BLaER1 (cell line): ENCODE data around the gene MOGAT3.

Source experiments
- H3K27ac ChIP-seq: shearing (Covaris generic); formaldehyde crosslinking; 2 replicates; pipeline ENCODE4 v1.8.1; 2022
- H3K27me3 ChIP-seq: shearing (Covaris generic); formaldehyde crosslinking; 2 replicates; pipeline ENCODE4 v1.8.1; 2022
- H3K36me3 ChIP-seq: shearing (Covaris generic); formaldehyde crosslinking; 2 replicates; pipeline ENCODE4 v1.8.1; 2022
- H3K4me1 ChIP-seq: shearing (Covaris generic); formaldehyde crosslinking; 2 replicates; pipeline ENCODE4 v1.8.1; 2022
- H3K4me2 ChIP-seq: shearing (Covaris generic); formaldehyde crosslinking; 2 replicates; pipeline ENCODE4 v1.8.1; 2022
- H3K4me3 ChIP-seq: shearing (Covaris generic); formaldehyde crosslinking; 2 replicates; pipeline ENCODE4 v1.8.1; 2022
- H3K9ac ChIP-seq: shearing (Covaris generic); formaldehyde crosslinking; 2 replicates; pipeline ENCODE4 v1.8.1; 2022
- H3K9me3 ChIP-seq: shearing (Covaris generic); formaldehyde crosslinking; 2 replicates; pipeline ENCODE4 v1.8.1; 2022
- H4K20me1 ChIP-seq: shearing (Covaris generic); formaldehyde crosslinking; 2 replicates; pipeline ENCODE4 v1.8.1; 2022
- Cebpa-rat ChIP-seq: shearing (Covaris generic); IDR thresholded peaks from 2 replicates; pipeline ENCODE4 v1.8.1; 2022

MOGAT3 gene

DNA sequence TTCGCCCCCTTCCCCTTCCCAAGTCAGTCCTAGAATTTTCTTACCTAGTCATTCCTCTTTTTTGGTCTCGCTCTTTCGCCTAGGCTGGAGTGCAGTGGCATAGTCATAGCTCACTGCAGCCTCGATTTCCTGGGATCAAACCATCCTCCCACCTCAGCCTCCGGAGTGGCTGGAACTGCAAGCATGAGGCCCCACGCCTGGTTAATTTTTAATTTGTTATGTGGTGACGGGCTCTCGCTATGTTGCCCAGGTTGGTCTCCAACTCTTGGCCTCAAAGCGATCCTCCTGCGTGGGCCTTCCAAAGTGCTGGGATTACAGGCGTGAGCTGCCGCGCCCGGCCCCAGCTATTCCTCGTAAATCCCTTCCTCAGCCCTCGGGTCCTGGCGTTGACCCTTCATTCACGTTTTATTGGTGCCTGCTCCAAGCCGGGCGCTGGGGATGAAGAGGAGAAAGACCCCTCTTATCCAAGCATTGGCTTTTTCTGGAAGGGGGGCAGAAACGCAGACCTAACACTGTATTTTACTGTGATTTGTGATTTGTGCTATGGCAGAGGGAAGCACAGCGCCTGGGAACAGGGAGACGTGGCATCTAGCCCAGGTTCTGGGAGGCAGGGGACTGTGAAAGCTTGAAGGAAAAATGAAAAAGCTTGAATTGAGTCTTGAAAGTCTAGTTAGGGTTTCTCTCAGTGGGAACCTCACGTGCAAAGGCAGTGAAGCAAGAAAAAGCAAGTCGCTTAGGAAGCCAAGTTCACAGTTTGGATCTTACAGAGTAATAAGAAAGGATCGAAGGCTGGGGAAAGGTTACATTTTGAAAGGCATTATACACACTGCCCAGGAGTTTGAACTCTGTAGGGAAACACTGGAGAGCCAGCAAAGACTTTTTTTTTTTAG is 17.6 kb upstream of the MOGAT3 start:
- Histone ChIP-seq H4K20me1 (peaks cover 50% of the 10 kb centered on the region), H3K27me3 (no peaks in the 10 kb centered on the region), H3K36me3 (peaks cover 54% of the 10 kb centered on the region), H3K4me3 (peak overlapping the region; percentile 88), H3K9ac (peak overlapping the region; percentile 77), H3K27ac (peak overlapping the region; percentile 72), H3K4me1 (peaks cover 53% of the 10 kb centered on the region), H3K4me2 (peak overlapping the region; percentile 94), H3K9me3 (no peaks in the 10 kb centered on the region)
- no peak for TF ChIP-seq Cebpa-rat

DNA sequence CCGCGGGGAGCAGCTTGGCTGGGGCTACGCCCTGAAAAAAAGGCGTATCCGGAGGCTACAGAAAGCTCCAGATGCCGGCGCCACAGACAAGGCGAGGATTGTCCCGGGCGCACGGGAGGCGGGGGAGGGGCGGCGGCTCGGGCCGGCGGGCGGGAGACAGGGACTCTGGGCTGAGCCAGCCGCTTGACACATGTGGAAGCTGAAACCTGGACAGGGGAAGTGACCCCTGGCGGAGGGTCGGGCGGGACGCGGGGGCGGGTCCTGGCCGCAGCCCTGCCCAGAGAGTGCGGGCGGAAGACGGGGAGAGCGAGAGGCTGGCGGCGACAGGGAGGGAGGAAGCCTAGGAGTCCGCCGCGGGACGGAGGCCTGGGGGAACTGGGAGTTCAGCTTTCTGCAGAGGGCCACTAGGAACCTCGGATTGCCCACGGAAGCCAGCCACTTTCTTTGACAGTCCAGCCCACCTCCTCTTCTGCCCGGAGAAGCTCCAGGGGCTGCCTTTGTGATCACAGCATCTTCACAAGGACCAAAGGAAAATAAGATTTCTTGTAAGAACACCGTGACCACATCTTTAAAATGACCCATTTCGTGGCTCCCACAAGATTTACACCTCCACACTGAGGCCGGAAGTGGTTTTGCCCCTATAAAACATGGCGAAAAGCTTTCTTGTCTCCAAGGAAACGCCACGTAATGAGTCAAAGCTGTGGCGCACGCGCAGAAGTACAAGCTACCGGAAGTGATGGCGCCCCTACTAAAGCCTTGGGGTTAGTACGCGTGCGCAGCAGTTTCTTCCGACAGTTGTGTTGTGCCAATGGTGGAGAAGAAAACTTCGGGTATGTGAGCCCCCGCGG is 16.8 kb upstream of the MOGAT3 start, which contains the start of the genes PLOD3 and ZNHIT1:
PLOD3 (minus strand) TSS at position 194 of the 848 bp plus-strand sequence. CDS start 307 bp downstream, outside the sequence.
ZNHIT1 (plus strand) TSS at position 778 of the 848 bp plus-strand sequence; CDS start at position 809, 31 bp downstream.
- peak within 1 kb of the TSS; percentile 94 for H3K4me2 ChIP-seq
- peaks cover 41% of the 10 kb centered on the region for H4K20me1 ChIP-seq
- no peaks in the 10 kb centered on the region for H3K9me3 ChIP-seq
- H3K4me1 ChIP-seq: peaks cover 53% of the 10 kb centered on the region
- no peak for TF ChIP-seq Cebpa-rat
- H3K9ac ChIP-seq: peak within 1 kb of the TSS; percentile 77
- no peaks in the 10 kb centered on the region for H3K27me3 ChIP-seq
- peak within 1 kb of the TSS; percentile 88 for H3K4me3 ChIP-seq
- H3K27ac ChIP-seq: peak within 1 kb of the TSS; percentile 74
- peaks cover 50% of the 10 kb centered on the region for H3K36me3 ChIP-seq

DNA sequence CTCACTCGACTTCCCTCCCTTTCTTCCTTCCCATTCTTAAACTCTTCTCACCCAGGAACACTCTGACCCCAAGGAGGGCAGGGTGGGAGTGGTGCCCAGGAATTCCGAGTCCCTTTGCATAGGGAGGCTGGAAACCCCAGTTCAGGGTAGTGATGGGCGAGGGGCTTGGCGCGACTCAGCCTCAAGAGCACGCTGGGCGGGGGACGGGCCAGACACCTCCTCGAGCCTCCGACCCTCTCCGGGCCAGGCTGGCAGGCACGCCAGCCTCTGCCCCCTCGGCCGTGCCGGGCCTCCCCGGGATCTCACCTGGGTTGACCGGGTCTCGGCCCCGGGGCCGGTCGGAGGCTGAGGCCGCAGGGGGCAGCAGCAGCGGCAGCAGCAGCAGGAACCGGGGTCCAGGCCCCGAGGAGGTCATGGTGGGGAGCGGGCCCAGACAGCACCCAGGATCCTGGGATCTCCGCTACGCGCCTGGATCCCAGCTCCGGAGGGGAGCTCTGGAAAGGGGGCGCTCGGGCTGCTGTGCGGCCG is 16.1 kb upstream of the MOGAT3 start:
- H3K27ac ChIP-seq: peak overlapping the region; percentile 74

DNA sequence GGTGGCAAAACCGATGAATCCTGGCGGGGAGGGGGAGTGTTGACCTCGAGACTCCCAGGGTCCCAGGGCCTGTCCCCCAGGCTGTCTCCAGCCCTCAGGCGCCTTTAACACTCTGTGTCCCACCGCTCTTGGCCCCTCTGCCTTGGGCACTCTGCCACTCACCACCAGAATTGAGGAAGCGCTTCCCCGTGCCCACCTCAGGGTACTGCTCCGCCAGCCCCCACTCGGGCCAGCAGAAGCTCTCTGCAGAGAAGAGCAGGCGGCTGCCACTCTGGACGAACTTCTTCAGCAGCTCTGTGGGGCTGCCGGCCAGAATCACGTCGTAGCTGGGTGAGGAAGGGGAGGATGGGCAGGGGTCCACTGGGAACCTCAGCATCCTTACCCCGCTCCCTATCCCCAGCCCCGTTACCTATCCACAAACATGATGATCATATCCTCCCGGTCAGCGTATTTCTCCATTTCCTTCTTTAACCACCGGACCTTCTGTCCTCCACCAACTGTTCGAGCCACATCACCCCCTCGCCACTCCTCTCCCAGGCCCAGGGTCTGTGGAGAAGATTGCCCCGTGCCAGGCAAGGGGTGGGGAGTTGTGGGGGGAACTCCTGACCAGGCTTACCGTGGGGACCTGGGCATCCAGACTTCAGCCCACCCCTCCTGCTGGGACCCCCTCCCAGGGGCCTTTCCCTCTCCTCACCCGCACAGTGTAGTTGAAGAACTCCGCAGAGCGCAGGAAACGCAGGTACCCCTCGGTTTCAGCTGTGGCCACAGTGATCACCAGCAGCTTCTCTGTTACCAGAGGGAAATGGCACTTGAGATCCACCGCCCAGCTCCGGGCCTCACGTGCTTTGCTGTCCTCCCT is 15.4 kb upstream of the MOGAT3 start:
- no peak for TF ChIP-seq Cebpa-rat
- peak overlapping the region; percentile 88 for H3K4me3 ChIP-seq
- H3K4me2 ChIP-seq: peak overlapping the region; percentile 94
- H3K27me3 ChIP-seq: no peaks in the 10 kb centered on the region
- H3K4me1 ChIP-seq: peaks cover 53% of the 10 kb centered on the region
- H3K27ac ChIP-seq: peak overlapping the region; percentile 74; the same call in 1 of the 2 replicates
- no peaks in the 10 kb centered on the region for H3K9me3 ChIP-seq
- peaks cover 27% of the 10 kb centered on the region; the same call in 1 of the 2 replicates for H4K20me1 ChIP-seq
- H3K9ac ChIP-seq: peak overlapping the region; percentile 77
- H3K36me3 ChIP-seq: peaks cover 49% of the 10 kb centered on the region

More for the DNA sequence above, 16.1 kb upstream of the MOGAT3 start:
- Histone ChIP-seq H3K36me3 (peaks cover 49% of the 10 kb centered on the region), H3K4me1 (peaks cover 53% of the 10 kb centered on the region), H3K27me3 (no peaks in the 10 kb centered on the region), H3K9ac (peak overlapping the region; percentile 77), H3K4me3 (peak overlapping the region; percentile 88), H3K4me2 (peak overlapping the region; percentile 94), H4K20me1 (peaks cover 34% of the 10 kb centered on the region), H3K9me3 (no peaks in the 10 kb centered on the region)
- TF ChIP-seq Cebpa-rat: no peak

DNA sequence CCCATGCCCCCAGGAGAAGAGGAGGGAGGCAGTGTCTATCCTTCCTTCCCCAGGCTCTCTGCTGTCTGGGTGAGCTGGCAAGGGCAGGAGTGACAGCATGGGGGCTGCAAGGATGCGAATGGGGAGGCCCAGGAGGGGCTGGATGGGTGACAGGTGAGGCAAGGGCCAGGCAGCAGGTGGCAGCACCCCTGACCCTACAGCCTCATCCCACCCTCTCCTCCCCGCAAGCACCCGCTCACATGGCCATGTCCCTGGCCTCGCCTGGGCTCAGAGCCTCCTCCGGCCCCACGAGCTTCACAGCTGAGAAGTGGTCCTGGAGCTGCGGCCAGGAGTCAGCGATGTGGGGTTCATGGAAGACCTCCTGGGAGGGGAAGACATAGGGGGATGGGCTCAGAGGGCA is 11.2 kb upstream of the MOGAT3 start:
- Histone ChIP-seq H3K36me3 (peaks cover 78% of the 10 kb centered on the region), H4K20me1 (no peaks in the 10 kb centered on the region), H3K9ac (no peak overlapping the region), H3K4me1 (peaks cover 24% of the 10 kb centered on the region), H3K4me2 (no peak overlapping the region), H3K27me3 (no peaks in the 10 kb centered on the region), H3K9me3 (no peaks in the 10 kb centered on the region), H3K4me3 (no peak overlapping the region), H3K27ac (no peak overlapping the region)
- TF ChIP-seq Cebpa-rat: no peak

DNA sequence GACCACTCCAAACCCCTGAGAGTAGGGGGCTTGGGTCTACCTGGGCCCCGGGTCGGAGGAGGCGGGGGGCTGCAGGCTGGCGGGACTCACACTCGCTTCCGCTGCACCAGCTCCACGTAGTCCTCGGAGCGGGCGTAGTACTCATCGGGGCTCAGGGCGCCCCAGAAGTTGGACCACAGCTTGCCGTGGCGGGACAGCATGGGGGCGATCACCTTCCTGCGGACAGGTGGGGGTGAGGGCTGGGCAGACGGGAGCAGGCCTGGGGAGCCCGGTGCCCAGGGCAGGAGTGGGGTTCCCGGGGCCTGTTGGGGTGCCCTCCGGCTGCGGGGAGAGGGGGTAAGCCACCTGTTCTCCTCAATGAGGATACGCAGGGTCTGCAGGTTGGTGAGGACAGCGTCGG is 10.7 kb upstream of the MOGAT3 start:
- H3K4me1 ChIP-seq: peaks cover 19% of the 10 kb centered on the region
- H3K9ac ChIP-seq: no peak overlapping the region
- H3K36me3 ChIP-seq: peaks cover 81% of the 10 kb centered on the region
- no peak for TF ChIP-seq Cebpa-rat
- H4K20me1 ChIP-seq: no peaks in the 10 kb centered on the region
- no peak overlapping the region for H3K27ac ChIP-seq
- no peak overlapping the region for H3K4me2 ChIP-seq
- no peaks in the 10 kb centered on the region for H3K9me3 ChIP-seq
- H3K27me3 ChIP-seq: no peaks in the 10 kb centered on the region
- H3K4me3 ChIP-seq: no peak overlapping the region

DNA sequence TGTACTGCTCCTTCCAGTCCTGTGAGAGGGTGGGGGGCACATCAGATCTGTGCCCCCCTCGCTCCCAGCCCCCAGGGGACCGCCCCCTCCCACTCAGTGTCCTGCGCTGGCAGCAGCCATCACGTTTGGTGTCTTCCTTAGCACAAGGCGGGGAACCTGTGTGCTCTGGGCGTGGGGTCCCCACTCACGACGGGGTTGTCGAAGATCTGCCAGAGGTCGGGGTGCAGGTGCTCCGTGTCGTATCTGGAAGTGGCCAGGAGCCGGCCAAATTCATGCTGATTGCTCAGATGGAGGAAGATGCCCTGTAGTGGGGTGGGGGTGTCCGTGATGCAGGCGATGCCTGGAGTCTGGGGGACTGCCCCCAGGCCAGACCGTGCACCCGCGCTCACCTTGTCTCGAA is 9.3 kb upstream of the MOGAT3 start:
- H3K27ac ChIP-seq: no peak overlapping the region
- H4K20me1 ChIP-seq: no peaks in the 10 kb centered on the region
- no peak overlapping the region for H3K9ac ChIP-seq
- no peak overlapping the region for H3K4me2 ChIP-seq
- H3K4me1 ChIP-seq: peaks cover 17% of the 10 kb centered on the region
- H3K9me3 ChIP-seq: no peaks in the 10 kb centered on the region
- no peak overlapping the region for H3K4me3 ChIP-seq
- peaks cover 80% of the 10 kb centered on the region for H3K36me3 ChIP-seq
- no peaks in the 10 kb centered on the region for H3K27me3 ChIP-seq
- no peak for TF ChIP-seq Cebpa-rat

DNA sequence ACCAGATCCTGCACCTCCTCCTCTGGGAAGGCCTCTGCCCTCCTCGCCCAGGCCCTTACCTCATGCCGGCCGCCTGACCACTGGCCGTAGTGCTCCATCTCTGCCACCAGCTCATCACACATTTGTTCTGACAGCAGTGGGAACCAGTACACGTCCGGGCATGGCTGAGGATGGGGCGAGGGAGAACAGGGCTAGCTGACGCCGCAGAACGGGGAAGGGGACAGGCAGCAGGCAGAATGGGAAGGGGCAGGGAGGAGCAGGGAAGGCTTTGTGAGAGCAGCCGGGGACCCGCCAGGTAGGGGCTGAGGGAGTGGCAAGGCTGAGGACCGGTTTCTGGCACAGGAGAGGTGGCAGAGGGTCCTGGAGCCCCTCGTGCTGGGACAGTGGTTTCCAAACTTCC is 8.0 kb upstream of the MOGAT3 start:
- peaks cover 68% of the 10 kb centered on the region for H3K36me3 ChIP-seq
- TF ChIP-seq Cebpa-rat: no peak
- no peak overlapping the region for H3K4me2 ChIP-seq
- no peak overlapping the region for H3K4me3 ChIP-seq
- H3K9me3 ChIP-seq: no peaks in the 10 kb centered on the region
- H3K4me1 ChIP-seq: peaks cover 18% of the 10 kb centered on the region
- peaks cover 1% of the 10 kb centered on the region; the same call in 1 of the 2 replicates for H3K27me3 ChIP-seq
- H3K27ac ChIP-seq: no peak overlapping the region
- no peaks in the 10 kb centered on the region for H4K20me1 ChIP-seq
- H3K9ac ChIP-seq: no peak overlapping the region

DNA sequence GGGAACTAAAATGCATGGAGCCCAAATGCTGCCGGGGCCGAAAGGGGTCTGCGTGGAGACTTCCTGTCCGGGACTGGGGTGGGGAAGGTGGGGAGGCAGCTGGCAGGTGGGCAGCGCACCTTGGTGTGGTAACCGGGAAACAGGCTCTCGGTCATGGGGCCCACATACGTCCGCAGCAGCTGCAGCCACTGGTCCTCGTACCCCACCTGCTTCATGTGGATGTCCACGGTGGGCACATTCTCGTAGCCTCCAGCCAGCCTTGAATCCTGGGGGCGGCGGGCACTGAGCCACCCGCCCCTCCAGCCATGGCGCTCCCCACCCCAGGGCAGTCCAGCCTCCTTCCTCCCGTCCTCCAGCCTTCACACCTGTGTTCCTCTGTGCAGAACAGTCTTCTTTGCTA is 6.6 kb upstream of the MOGAT3 start:
- no peak overlapping the region for H3K4me2 ChIP-seq
- no peak for TF ChIP-seq Cebpa-rat
- H3K27ac ChIP-seq: no peak overlapping the region
- peaks cover 30% of the 10 kb centered on the region for H3K4me1 ChIP-seq
- H4K20me1 ChIP-seq: no peaks in the 10 kb centered on the region
- H3K9me3 ChIP-seq: no peaks in the 10 kb centered on the region
- H3K9ac ChIP-seq: no peak overlapping the region
- peaks cover 60% of the 10 kb centered on the region for H3K36me3 ChIP-seq
- peaks cover 14% of the 10 kb centered on the region for H3K27me3 ChIP-seq
- no peak overlapping the region for H3K4me3 ChIP-seq
